GM10248 (cell line): ENCODE measurements around the gene RNF214.

Source experiments
- CTCF ChIA-PET: fragments of 300-600 bp; sonication (Branson Sonifier 250); formaldehyde crosslinking; extraction: SDS; loops from one replicate; lab custom pipeline; 2021; ENCODE audit warnings: antibody characterized with exemption; lab: Yijun Ruan, JAX
- POLR2A ChIA-PET: fragments of 350-650 bp; sonication (Branson Sonifier 250); formaldehyde crosslinking; extraction: SDS; loops from one replicate; lab custom pipeline; 2020; ENCODE audit warnings: antibody characterized with exemption; lab: Yijun Ruan, JAX
- DNase-seq: peaks from one replicate; pipeline ENCODE4 v3.0.0; 2012; ENCODE audit errors: extremely low spot score
- CTCF ChIP-seq: IDR thresholded peaks from 2 replicates; pipeline ENCODE4 v1.5.1; 2012; ENCODE audit warnings: mild to moderate bottlenecking, low read depth; ENCODE audit errors: extremely low read depth, missing control alignments, control extremely low read depth

The RNF214 gene

DNA sequence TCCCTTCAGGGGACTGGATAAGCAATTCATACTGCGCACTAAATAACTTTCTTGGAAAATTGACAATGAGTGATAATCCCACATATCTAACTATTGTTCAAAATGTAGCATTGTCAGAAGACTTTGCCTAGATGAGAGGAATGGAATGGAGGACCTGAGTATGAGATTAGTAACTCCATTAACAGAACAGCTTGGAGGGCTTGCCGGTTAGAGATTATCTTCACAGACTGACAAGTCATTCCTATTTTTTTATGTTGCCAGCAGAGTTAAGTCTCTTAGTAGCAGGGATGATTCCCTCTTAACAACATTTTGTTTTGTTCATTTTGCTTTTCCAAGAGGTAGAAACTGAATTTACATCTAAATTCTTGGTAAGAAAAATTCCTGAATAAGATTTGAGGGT lies 51.6 kb downstream of the RNF214 start:
- DNase-seq, result no peak
- no peak for TF ChIP-seq CTCF
- ChIA-PET POLR2A (no interaction called here), CTCF (no interaction called here)

- no peak for TF ChIP-seq CTCF
Measured at GRCh38 chr11:117286588-117286987, 54.1 kb downstream of the RNF214 start.

DNA sequence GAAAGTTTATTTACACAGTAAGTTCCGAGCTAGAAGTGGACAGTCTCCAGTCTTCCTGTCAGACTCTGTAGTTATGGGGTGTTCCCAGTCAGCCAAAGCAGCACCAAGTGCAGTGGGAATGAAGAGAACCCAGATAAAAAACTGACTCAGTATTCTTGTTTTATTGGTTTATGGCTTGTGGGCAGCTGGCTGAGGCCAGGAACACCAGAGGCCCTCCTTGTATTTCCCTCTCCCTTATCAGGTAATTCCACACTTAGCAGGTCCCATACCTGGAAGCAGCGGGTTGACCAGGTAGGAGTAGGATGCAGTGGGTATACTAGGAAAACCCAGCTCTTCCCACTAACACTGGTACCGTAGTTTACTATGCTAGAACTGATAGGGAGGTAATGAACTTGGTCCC lies 55.2 kb downstream of the RNF214 start:
- no peak for DNase-seq
- ChIA-PET POLR2A (no interaction called here), CTCF (interaction anchor here (2.6 kb wide), 1 partner anchor 16 kb away, joined by 7 read pairs; no protein-coding TSS in a partner anchor)
- no peak for TF ChIP-seq CTCF

More at GRCh38 chr11:117286588-117286987, 54.1 kb downstream of the RNF214 start:
- no peak for DNase-seq
- POLR2A ChIA-PET, result no interaction called here
- CTCF ChIA-PET, result interaction anchor here (1.6 kb wide), 2 partner anchors 10 to 15 kb away, joined by 4 to 6 read pairs; no protein-coding TSS in a partner anchor

GRCh38 chr11:117289795-117290194 lies 57.3 kb downstream of the RNF214 start:
- ChIA-PET POLR2A (no interaction called here), CTCF (interaction anchor here (2.6 to 3.0 kb wide), 2 partner anchors 12 to 18 kb away, joined by 5 to 7 read pairs; no protein-coding TSS in a partner anchor)
- DNase-seq, result no peak
- TF ChIP-seq CTCF, result no peak

DNA sequence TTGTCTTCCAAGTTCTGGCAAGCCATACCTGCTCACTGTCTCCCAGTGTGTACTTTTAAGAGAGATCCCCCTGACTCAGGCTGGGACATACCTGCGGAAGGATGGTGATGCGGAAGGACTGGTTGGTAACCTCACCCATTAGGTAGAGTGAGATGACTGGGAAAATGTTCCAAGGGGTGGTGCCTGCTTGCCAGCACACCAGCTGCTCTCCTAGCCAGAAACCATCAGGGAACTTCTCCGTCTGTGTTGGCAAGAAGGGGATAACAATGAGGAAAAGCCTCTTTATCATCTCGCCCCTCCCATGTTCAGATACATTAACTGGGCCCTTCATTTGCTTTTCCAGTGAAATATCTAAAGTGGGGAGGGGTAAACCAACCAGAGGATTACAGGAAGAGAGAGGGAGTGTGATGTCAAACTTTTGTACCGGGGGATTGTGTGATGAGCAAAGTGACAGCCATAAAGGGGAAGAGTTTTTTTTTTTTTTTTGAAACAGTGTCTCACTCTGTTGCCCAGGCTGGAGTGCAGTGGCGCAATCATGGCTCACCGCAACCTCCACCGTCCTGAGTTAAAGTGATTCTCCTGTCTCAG lies 58.4 kb downstream of the RNF214 start, which contains the start of gene BACE1-AS:
TSS of gene BACE1-AS (plus strand) at position 538 of the 588 bp plus-strand sequence.
- ChIA-PET POLR2A (no interaction called here), CTCF (interaction anchor here (3.0 kb wide), 1 partner anchor 11 kb away, joined by 5 read pairs; no protein-coding TSS in a partner anchor)
- no peak for DNase-seq
- no peak for TF ChIP-seq CTCF

GRCh38 chr11:117292616-117293015 lies 60.1 kb downstream of the RNF214 start:
- ChIA-PET POLR2A (no interaction called here), CTCF (interaction anchor here (3.0 kb wide), 1 partner anchor 9 kb away, joined by 5 read pairs; no protein-coding TSS in a partner anchor)
- TF ChIP-seq CTCF, result no peak
- no peak for DNase-seq
